Fibroblast of skin of left biceps (primary cell): ENCODE results near the gene HEPACAM.
A peak's percentile ranks its signal among the peaks of the same experiment; 100 is the strongest.
"Not testable (repeated sequence)": the region's sequence is repeated elsewhere in the genome, so short reads cannot be mapped to it uniquely, and the experiment has no call there.

Experiments
- DNase-seq, 2 experiments: peaks; one replicate each; pipeline ENCODE4 v3.0.0-alpha.2; 2013; ENCODE audit warnings: low read depth in 2 of 2

Gene HEPACAM

GRCh38 chr11:124935548-124936514 is at the start of gene HEPACAM:
Gene HEPACAM, minus strand, starts transcription at chr11:124936047. Its CDS starts 41 bp downstream, at chr11:124936006.
- no peak for DNase-seq

GRCh38 chr11:124984512-124984854 is 48.6 kb upstream of the HEPACAM start:
- no peak for DNase-seq

GRCh38 chr11:124983674-124984511 is 48.0 kb upstream of the HEPACAM start:
- no peak for DNase-seq

- no peak for DNase-seq
Observed at GRCh38 chr11:124982043-124982442, 46.2 kb upstream of the HEPACAM start.

GRCh38 chr11:124978316-124978715 is 42.5 kb upstream of the HEPACAM start:
- DNase-seq = no peak

- DNase-seq = no peak
Observed at GRCh38 chr11:124977006-124977405, 41.2 kb upstream of the HEPACAM start.

GRCh38 chr11:124976531-124976930 is 40.7 kb upstream of the HEPACAM start:
- no peak for DNase-seq

- DNase-seq = no peak
Observed at GRCh38 chr11:124971810-124972209, 36.0 kb upstream of the HEPACAM start.

GRCh38 chr11:124970925-124971324 is 35.1 kb upstream of the HEPACAM start:
- no peak for DNase-seq

GRCh38 chr11:124968197-124968596 is 32.4 kb upstream of the HEPACAM start:
- not testable (repeated sequence) for DNase-seq

GRCh38 chr11:124961972-124962609 is 26.2 kb upstream of the HEPACAM start:
- peak; percentile 52 to 54 for DNase-seq

GRCh38 chr11:124955035-124955434 is 19.2 kb upstream of the HEPACAM start:
- DNase-seq = no peak

- no peak for DNase-seq
Observed at GRCh38 chr11:124954590-124954955, 18.7 kb upstream of the HEPACAM start.

- DNase-seq = peak; percentile 88 to 92
Observed at GRCh38 chr11:124953753-124954589, 18.1 kb upstream of the HEPACAM start, which contains the start of gene CCDC15. Gene CCDC15, plus strand, starts transcription at chr11:124954202. Its CDS starts 531 bp downstream, at chr11:124954733.

- DNase-seq = no peak
Observed at GRCh38 chr11:124951341-124951740, 15.5 kb upstream of the HEPACAM start.

GRCh38 chr11:124950601-124951330 is 14.9 kb upstream of the HEPACAM start:
- DNase-seq = no peak

GRCh38 chr11:124946735-124947141 is 10.9 kb upstream of the HEPACAM start:
- DNase-seq = no peak

GRCh38 chr11:124945826-124946225 is 10.0 kb upstream of the HEPACAM start:
- DNase-seq = no peak

- DNase-seq = no peak
Observed at GRCh38 chr11:124944565-124944964, 8.7 kb upstream of the HEPACAM start.

GRCh38 chr11:124943741-124944140 is 7.9 kb upstream of the HEPACAM start:
- DNase-seq = no peak
